UCSD-AML1 (cell line): ENCODE data around the gene SHH.
"Not testable (repeated sequence)": the region's sequence is repeated elsewhere in the genome, so short reads cannot be mapped to it uniquely, and the experiment has no call there.

Experiments used
- DNase-seq: peaks from one replicate; lab custom pipeline; 2025; ENCODE audit not compliant: unreplicated experiment; lab: John Stamatoyannopoulos, UW

The SHH gene

GRCh38 chr7:155820788-155821187 lies 8.5 kb upstream of the SHH start:
- DNase-seq = no peak

GRCh38 chr7:155820246-155820645 lies 8.0 kb upstream of the SHH start:
- DNase-seq = no peak

- no peak for DNase-seq
Measured at GRCh38 chr7:155819186-155819585, 6.9 kb upstream of the SHH start.

GRCh38 chr7:155818820-155819168 lies 6.5 kb upstream of the SHH start:
- no peak for DNase-seq

- no peak for DNase-seq
Measured at GRCh38 chr7:155818154-155818819, 6.0 kb upstream of the SHH start.

- DNase-seq = not testable (repeated sequence)
Measured at GRCh38 chr7:155817515-155817914, 5.3 kb upstream of the SHH start.

- no peak for DNase-seq
Measured at GRCh38 chr7:155816996-155817395, 4.7 kb upstream of the SHH start.

GRCh38 chr7:155816192-155816508 lies 3.9 kb upstream of the SHH start:
- no peak for DNase-seq

GRCh38 chr7:155815332-155816191 lies 3.3 kb upstream of the SHH start:
- peak; percentile 49 for DNase-seq

GRCh38 chr7:155814316-155815276 lies 2.3 kb upstream of the SHH start:
- no peak for DNase-seq

- DNase-seq = no peak
Measured at GRCh38 chr7:155813546-155814315, 1.5 kb upstream of the SHH start.

- no peak for DNase-seq
Measured at GRCh38 chr7:155813125-155813524, 862 bp upstream of the SHH start.

GRCh38 chr7:155811560-155811894 lies 736 bp downstream of the SHH start:
- no peak for DNase-seq

GRCh38 chr7:155810770-155811559 lies 1.3 kb downstream of the SHH start:
- no peak for DNase-seq

GRCh38 chr7:155809947-155810769 lies 2.1 kb downstream of the SHH start:
- no peak for DNase-seq

GRCh38 chr7:155809332-155809946 lies 2.8 kb downstream of the SHH start:
- no peak for DNase-seq

- no peak for DNase-seq
Measured at GRCh38 chr7:155808549-155809331, 3.5 kb downstream of the SHH start.
